Common myeloid progenitor, CD34-positive (primary cell): ENCODE data around the gene IQCK.

Source experiments
- CTCF ChIA-PET: fragments of 350-600 bp; sonication (Branson Sonifier 250); formaldehyde crosslinking; loops from one replicate; lab custom pipeline; 2021; ENCODE audit warnings: antibody characterized with exemption; lab: Charles Lee
- POLR2A ChIA-PET: fragments of 350-600 bp; sonication (Branson Sonifier 250); formaldehyde crosslinking; loops from one replicate; lab custom pipeline; 2021; ENCODE audit warnings: antibody characterized with exemption; lab: Charles Lee
- DNase-seq, 3 donors: peaks; one replicate each; pipeline versions ENCODE4 v3.0.0 to v3.0.0-alpha.2; 2013
- H3K27ac ChIP-seq, 2 experiments: 1 replicate in 1 of 2; 2 replicates in 1 of 2; pipeline ENCODE4 v1.7.0; 2013; ENCODE audit warnings: inconsistent platforms in 2 of 2, low read length in 2 of 2, mild to moderate bottlenecking in 2 of 2, low read depth in 1 of 2, moderate library complexity in 1 of 2; ENCODE audit not compliant: severe bottlenecking in 2 of 2, insufficient read depth in 1 of 2, poor library complexity in 1 of 2
- H3K27me3 ChIP-seq, 5 experiments: replicated peaks in 2 of 5; 1 replicate in 3 of 5; 2 replicates in 2 of 5; pipeline versions ENCODE4 v1.6.1 to v1.7.0; 2013; ENCODE audit warnings: low read length in 4 of 5, mild to moderate bottlenecking in 2 of 5, moderate library complexity in 2 of 5, inconsistent platforms in 1 of 5; ENCODE audit not compliant: insufficient read depth in 5 of 5, control insufficient read depth in 4 of 5
- H3K36me3 ChIP-seq, 4 experiments: 1 replicate in 2 of 4; 2 replicates in 2 of 4; pipeline versions ENCODE4 v1.6.1 to v1.7.0; 2013; ENCODE audit warnings: low read length in 3 of 4, control low read depth in 1 of 4, mild to moderate bottlenecking in 1 of 4; ENCODE audit not compliant: control insufficient read depth in 4 of 4, insufficient read depth in 4 of 4
- H3K4me1 ChIP-seq, 4 experiments: 1 replicate in 3 of 4; 2 replicates in 1 of 4; pipeline versions ENCODE4 v1.6.1 to v1.7.1; 2013; ENCODE audit warnings: low read length in 3 of 4, mild to moderate bottlenecking in 3 of 4, control low read depth in 1 of 4, inconsistent platforms in 1 of 4, moderate library complexity in 1 of 4; ENCODE audit not compliant: control insufficient read depth in 4 of 4, insufficient read depth in 4 of 4; ENCODE audit errors: control extremely low read depth in 1 of 4
- H3K4me3 ChIP-seq, 7 experiments: 1 replicate in 4 of 7; 2 replicates in 3 of 7; pipeline versions ENCODE4 v1.5.1 to v1.7.0; 2013; ENCODE audit warnings: mild to moderate bottlenecking in 7 of 7, low read length in 6 of 7, moderate library complexity in 6 of 7, inconsistent platforms in 2 of 7, low read depth in 2 of 7, control low read depth in 1 of 7; ENCODE audit not compliant: insufficient read depth in 4 of 7, control insufficient read depth in 1 of 7; ENCODE audit errors: extremely low read depth in 1 of 7
- H3K9me3 ChIP-seq, 5 experiments: 1 replicate in 4 of 5; 2 replicates in 1 of 5; pipeline versions ENCODE4 v1.6.1 to v1.7.1; 2013; ENCODE audit warnings: low read length in 4 of 5, mild to moderate bottlenecking in 2 of 5, inconsistent platforms in 1 of 5, low read depth in 1 of 5, moderate library complexity in 1 of 5; ENCODE audit not compliant: control insufficient read depth in 4 of 5, insufficient read depth in 2 of 5; ENCODE audit errors: control extremely low read depth in 1 of 5
- WGBS: methylation state at CpG from one replicate; pipeline ENCODE4 v1.1.5; 2013; ENCODE audit not compliant: insufficient coverage; 5-methylcytosine and 5-hydroxymethylcytosine counted together

The IQCK gene

DNA sequence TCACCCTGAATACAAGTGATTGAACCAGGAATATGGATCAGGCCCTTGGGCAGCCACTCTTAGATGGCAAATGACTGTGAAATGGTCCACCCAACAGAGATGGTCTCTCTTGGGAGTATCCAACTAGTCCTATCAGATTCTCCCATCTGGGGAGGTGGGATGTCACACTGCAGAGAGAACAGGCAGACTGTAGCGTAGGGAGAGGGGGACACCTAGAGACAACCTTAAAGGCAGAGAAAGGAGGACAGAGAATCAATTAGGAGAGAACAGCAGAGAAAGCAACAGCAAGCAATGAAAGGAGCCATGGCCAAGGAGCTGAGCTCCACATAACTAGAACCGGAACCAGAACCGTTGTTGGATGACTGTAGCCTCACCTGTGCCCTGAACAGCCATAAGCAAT lies 37.2 kb downstream of the IQCK start:
- Histone ChIP-seq H3K27me3 (no peaks in the 10 kb centered on the region), H3K36me3 (no peaks in the 10 kb centered on the region), H3K27ac (no peak overlapping the region), H3K4me3 (no peak overlapping the region), H3K9me3 (no peaks in the 10 kb centered on the region), H3K4me1 (peaks cover 0 to 3% (median 0%) of the 10 kb centered on the region in 4 experiments)
- WGBS: 100% methylated on average over 3 of the region's 3 CpGs
- no peak for DNase-seq
- POLR2A ChIA-PET: no interaction called here
- CTCF ChIA-PET: no interaction called here

DNA sequence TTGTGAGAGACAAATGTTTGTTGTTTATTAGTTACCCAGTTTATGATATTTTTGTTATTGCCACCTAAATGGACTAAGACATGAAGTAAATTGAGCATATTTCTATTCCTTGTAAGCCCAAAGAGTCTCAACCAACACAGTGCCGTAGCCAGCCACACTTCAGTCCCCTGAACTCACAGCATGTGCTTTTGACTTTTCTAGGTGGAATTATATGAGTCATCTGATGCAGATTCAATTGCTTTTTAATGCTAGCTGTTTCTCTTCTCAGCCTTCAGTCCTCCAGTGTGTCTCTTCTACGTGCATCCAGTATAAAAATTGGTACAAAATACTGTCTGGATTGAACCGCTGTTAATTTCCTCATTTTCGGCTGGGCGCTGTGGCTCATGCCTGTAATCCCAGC lies 39.0 kb downstream of the IQCK start:
- no peak overlapping the region for H3K27ac ChIP-seq
- POLR2A ChIA-PET: no interaction called here
- no peaks in the 10 kb centered on the region for H3K27me3 ChIP-seq
- 100% methylated on average over 4 of the region's 5 CpGs for WGBS
- H3K36me3 ChIP-seq: no peaks in the 10 kb centered on the region
- no peak for DNase-seq
- CTCF ChIA-PET: no interaction called here
- H3K9me3 ChIP-seq: no peaks in the 10 kb centered on the region
- no peak overlapping the region for H3K4me3 ChIP-seq
- peaks cover 0 to 3% (median 0%) of the 10 kb centered on the region in 4 experiments for H3K4me1 ChIP-seq

DNA sequence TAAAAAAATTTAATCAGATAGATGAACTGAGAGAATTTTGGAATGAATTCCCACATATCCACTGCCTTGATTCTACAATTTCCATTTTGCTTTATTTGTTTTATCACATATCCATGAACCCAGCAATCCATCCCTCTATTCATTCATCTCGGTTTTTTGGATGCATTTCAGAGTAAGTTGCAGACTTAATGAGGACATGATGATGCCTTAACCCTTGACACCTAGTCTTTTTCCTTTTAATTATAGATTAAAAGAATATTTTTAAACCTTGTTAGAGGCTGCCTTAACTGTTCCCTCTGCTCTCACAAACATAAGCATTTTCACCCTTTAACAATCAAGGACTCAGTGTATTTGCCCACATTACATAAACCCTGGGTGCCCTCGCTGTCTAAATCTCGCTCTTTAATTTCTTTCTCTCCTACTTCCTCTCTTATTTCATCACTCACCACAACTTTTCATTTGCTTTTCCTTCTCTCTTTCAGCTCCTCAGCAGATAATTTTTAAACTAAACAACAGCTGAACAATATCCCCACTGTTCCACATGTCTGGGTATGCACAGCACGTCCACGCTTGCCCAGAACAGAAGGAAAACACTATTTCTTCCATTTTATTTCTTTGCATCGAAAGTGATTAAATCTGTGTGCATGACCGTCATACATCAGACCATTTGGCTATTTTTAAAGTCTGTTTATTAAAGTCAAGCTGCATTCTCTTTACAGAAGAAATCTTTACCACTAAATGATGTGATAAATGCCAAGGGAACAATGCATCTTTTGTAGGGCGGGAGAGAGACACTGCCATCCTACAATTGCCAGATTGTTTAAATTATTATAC lies 39.9 kb downstream of the IQCK start:
- Histone ChIP-seq H3K36me3 (no peaks in the 10 kb centered on the region), H3K4me3 (no peak overlapping the region), H3K27me3 (no peaks in the 10 kb centered on the region), H3K9me3 (no peaks in the 10 kb centered on the region), H3K27ac (no peak overlapping the region), H3K4me1 (peaks cover 0 to 3% (median 0%) of the 10 kb centered on the region in 4 experiments)
- DNase-seq: no peak
- POLR2A ChIA-PET: no interaction called here
- 89% methylated on average over 4 of the region's 8 CpGs for WGBS
- CTCF ChIA-PET: no interaction called here

DNA sequence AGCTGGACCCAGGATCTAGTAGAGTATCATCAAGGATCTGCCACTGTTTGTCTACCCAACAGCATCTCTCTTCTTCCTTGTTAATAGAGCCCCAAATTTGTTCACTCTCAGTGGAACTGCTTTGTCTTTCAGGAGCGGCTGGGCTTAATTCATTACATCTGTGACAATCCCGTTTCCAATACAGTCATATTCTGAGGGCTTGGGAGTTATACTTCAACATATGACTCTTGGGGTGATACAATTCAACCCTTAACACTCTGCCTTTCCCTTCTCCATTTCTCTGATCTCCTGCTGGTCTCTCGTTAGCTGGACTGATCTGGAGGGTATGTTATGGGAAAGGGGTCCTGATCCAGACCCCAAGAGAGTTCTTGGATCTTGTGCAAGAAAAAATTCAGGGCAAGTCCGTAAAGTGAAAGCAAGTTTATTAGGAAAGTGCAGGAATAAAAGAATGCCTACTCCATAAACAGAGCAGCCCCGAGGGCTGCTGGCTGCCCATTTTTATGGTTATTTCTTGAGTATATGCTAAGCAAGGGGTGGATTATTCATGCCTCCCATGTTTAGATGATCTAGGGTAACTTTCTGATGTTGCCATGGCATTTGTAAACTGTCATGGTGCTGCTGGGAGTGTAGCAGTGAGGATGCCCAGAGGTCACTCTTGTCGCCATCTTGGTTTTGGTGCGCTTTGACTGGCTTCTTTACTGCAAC lies 42.4 kb downstream of the IQCK start:
- H3K27me3 ChIP-seq: no peaks in the 10 kb centered on the region
- ChIA-PET POLR2A (no interaction called here), CTCF (no interaction called here)
- WGBS: 100% methylated on average over 3 of the region's 7 CpGs
- H3K4me1 ChIP-seq: peaks cover 0 to 3% (median 0%) of the 10 kb centered on the region in 4 experiments
- no peak overlapping the region for H3K4me3 ChIP-seq
- H3K27ac ChIP-seq: no peak overlapping the region
- no peak for DNase-seq
- H3K9me3 ChIP-seq: no peaks in the 10 kb centered on the region
- H3K36me3 ChIP-seq: no peaks in the 10 kb centered on the region

DNA sequence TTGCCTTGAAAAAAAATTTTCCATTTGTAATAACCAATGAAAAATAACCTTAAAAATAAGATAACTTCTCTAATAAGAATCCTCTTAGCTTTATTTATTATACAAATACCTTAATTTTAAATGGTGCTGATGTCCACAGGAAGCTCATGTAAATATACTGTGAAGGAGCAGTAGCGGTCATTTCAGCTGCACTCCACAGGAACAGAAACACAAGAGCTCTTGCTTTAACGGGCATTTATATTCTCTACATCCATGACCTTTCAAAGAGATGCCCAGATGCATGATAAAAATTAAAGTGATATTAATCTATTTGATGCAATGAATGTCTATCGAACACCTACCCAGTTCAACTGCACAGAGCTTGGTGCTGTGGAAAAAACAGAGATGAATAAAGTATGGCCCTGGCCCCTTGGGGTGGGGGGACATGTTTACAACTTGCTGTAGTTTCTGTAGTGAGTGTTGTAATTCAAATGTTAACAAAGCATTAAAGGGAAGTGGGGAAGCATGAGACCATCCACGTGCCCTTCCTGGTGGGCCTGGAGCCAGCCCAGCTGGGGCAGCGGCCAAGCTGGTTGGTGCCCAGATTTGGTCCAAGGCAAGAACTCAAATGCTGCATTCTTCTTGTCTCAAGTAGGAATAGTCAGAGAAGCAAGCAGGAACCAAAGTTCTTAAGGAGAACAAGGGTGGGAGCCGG lies 47.9 kb downstream of the IQCK start:
- ChIA-PET POLR2A (no interaction called here), CTCF (no interaction called here)
- Histone ChIP-seq H3K9me3 (peaks cover 0 to 8% (median 0%) of the 10 kb centered on the region in 5 experiments), H3K4me3 (no peak overlapping the region), H3K27ac (no peak overlapping the region), H3K36me3 (no peaks in the 10 kb centered on the region), H3K4me1 (peaks cover 0 to 10% (median 2%) of the 10 kb centered on the region in 4 experiments), H3K27me3 (no peaks in the 10 kb centered on the region)
- WGBS: 62% methylated on average over 4 of the region's 6 CpGs
- peak; percentile 2 to 35 (median 19) for DNase-seq

DNA sequence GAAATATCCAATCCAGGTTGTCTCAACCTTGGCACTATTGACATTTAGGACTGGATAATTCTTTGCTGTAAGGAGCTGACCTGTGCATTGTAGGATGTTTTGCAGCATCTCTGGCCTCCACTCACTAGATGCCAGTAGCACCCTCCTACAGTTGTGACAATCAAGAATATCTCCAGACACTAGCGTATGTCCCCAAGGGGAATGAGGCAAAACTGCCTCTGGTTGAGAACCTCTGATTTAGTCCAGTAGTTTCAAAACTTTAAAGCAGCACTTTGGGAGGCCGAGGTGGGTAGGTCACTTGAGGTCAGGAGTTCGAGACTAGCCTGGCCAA lies 48.4 kb downstream of the IQCK start:
- Histone ChIP-seq H3K4me1 (peaks cover 0 to 10% (median 2%) of the 10 kb centered on the region in 4 experiments), H3K27ac (no peak overlapping the region), H3K36me3 (no peaks in the 10 kb centered on the region), H3K27me3 (no peaks in the 10 kb centered on the region), H3K4me3 (no peak overlapping the region), H3K9me3 (peaks cover 0 to 8% (median 0%) of the 10 kb centered on the region in 5 experiments)
- ChIA-PET POLR2A (no interaction called here), CTCF (no interaction called here)
- WGBS: 94% methylated on average over 3 of the region's 3 CpGs
- no peak for DNase-seq

DNA sequence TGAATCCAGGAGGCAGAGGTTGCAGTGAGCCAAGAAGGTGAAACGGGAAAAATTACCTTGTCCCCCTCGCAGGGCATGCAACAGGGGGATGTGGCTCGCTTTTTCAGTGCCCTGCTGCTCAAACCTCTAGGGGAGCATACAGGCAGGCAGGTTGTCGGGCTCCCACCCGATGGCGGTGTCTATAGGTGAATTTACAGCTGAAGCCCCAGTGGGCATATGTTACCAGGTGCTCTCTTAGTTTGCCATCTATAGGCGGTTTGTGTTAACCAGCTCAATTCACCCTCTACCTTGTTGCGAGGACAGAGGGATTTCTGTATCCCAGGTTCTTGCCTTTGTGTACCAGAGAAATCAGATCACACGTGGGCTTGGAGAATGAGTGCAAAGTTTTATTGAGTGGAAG lies 48.9 kb downstream of the IQCK start:
- no peak overlapping the region for H3K4me3 ChIP-seq
- WGBS: 97% methylated on average over 9 of the region's 9 CpGs
- no peaks in the 10 kb centered on the region for H3K36me3 ChIP-seq
- POLR2A ChIA-PET: no interaction called here
- CTCF ChIA-PET: no interaction called here
- H3K27ac ChIP-seq: no peak overlapping the region
- H3K4me1 ChIP-seq: peaks cover 0 to 10% (median 2%) of the 10 kb centered on the region in 4 experiments
- DNase-seq: no peak
- no peaks in the 10 kb centered on the region for H3K27me3 ChIP-seq
- peaks cover 0 to 8% (median 0%) of the 10 kb centered on the region in 5 experiments for H3K9me3 ChIP-seq
